Midbrain (tissue), 1 donor: ENCODE results near the gene BLACAT1.

Experiments used
- DNase-seq: peaks from one replicate; lab custom pipeline; 2025; lab: John Stamatoyannopoulos, UW

BLACAT1 gene

DNA sequence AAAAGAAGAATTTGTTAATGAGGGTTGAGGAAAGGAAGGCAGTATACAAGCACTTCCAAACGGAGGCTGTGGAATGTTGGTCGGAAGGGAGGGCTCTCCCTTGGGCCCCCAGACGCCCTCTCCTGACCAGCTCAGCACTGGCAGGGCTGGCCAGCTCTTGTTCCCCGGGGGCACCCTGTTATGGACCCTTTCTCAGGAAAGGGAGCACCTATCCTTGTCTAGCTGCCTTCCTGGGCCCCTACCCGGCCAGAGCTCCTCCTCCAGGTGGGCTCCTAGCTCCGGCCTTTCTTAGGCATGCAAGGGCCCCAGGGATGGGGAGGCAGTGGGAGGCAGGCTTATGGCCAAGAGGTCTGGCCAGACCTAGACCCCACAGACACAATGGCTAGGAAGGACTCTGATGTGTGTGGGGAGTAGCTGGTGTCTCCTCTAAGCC, 926 bp downstream of the BLACAT1 start:
- no peak for DNase-seq

DNA sequence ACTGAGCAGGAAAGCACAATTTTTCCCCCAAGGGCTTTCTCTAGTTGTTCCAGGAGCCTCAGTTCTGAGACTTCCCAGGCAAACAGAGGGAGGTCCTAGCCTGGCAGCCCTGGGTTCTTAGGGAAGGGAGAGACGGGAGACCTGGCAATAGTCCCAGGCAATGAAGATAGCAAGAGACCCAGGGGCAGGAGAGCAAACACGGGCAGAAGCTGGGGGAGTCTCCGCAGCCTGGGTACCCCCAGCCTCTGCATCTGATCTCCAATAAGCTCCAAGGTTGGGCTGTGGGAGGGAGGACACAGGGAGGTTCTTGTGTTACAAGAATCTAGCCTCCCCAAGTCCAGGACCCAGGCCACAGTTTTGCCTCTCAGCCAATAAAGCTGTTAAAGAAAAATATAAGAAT, 2.4 kb downstream of the BLACAT1 start:
- no peak for DNase-seq

DNA sequence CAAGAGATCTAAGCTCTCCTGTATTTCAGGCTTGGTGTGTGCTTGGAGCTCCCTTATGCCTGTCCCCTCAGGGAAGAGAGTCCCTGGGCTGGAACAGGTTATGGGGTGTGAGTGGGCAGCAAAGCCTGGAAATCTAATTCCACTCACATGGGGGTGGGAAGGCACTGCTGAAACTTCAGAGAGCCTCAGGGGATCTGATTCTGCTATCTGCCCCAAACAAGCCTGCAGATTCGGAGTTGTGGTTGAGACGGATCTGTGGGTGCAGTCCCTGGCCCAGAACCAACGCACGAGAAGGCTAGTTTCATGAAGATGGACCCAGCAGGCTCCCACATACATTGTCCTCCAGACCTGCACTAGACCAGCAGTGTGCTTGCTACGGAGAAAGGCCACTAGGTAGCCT, 2.9 kb downstream of the BLACAT1 start:
- no peak for DNase-seq

DNA sequence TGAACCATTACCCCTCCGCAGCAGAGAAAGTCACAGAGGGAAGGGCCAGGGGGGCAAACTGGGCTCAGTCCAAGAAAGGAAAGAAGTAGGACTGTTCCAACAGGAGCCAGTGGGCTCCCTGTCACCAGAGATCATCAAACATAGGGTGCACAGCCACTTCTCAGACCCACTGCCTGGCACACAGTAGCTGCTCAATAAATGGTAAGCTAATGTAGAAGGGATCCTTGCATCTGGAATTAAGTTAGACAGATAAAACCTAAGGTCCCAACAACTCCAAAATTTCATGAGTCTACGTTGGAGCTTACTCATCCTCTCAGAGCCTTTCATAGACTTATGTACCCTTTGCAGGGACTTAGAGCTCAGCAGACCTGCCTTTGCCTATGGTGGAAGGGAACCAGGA, 3.5 kb downstream of the BLACAT1 start:
- no peak for DNase-seq

DNA sequence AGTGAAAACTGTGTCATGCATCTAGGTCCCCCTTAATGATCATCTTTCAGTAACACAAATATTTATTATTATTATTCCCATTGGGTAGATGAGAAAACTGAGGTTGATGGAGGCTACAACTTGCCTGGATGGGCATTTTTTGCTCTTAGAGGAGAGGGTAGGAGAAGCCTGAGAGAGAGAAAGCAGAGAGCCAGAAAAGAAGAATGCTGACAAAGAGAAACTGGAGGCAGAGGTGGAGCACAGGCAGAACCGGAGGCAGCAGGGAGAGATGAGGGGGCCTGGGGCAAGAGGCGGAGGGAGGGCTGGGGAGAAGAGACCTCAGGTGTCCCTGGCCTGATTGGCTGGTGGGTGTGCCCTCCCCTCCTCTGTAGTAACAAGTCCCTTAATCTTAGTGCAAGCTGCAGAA, 4.1 kb downstream of the BLACAT1 start:
- DNase-seq = no peak

DNA sequence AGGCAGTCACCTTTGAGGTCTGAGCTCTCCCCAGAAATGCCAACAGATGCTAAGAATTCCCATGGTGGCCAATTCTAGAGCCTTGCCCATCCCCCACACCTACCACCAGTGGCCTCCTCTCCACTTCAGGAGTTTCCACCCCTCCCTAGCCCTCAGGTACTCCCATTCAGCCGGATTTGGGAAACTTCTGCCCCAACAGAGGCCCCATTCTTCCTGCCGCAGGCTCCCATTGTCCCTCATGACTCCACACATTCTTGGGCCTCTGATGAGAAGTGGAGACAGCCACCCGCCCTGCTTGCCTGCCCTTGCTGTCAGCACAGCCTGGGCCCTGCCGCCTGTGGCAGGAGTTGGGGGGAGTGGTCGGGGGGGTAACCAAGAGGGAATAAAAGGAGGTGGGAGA, 4.6 kb downstream of the BLACAT1 start:
- no peak for DNase-seq

DNA sequence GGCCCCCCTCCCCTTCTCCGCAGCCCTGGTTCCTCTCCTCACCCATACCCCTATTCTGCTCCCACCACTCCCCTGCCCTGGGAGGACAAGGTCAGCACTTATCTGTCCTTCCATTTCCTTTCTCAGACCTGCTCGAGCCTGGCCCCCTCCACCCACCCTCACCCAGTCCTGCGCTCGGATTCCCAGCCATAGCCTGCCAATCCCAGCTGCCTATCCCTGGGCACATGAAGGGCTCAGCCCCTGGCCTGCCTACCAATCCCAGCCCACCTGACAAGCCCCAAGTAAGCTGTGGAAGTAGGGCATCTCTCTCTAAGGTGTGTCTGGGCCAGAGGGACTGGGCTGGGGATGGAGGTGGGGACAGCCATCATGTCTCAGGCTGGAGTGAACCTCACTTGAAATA, 5.4 kb downstream of the BLACAT1 start:
- DNase-seq = no peak

DNA sequence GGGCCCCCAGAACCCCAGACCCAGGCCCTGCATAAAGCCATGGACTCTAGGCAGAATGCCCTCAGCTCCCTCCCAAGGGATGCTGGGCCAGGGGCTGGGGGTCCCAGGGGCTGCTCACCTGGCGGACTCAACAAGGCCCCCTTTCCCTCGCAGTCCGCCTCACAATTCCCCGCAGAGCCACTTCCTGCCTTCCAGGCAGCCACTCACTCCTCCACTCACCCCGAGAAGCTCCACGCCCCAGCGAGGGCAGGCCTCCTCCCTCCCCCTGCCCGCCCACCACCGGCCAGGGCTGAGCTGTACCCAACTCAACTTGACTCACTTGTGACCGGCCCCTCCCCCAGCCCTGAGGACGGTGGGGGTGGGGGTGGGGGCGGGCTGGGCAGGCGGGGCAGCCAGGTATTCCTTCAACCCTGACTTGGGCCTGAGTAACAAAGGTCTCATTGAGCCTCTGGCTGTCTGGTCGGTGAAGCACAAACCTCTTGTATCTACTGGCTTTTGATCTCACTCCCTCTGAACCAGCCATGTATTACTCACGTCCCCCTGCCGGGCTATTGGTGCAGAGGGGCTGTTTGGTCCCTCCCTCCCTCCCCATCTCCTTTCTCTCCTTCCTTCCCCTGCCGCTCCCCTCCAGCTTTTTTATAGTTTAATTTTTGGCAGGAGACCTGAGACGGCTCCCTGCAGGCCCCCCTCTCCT, 5.9 kb downstream of the BLACAT1 start:
- DNase-seq = no peak

DNA sequence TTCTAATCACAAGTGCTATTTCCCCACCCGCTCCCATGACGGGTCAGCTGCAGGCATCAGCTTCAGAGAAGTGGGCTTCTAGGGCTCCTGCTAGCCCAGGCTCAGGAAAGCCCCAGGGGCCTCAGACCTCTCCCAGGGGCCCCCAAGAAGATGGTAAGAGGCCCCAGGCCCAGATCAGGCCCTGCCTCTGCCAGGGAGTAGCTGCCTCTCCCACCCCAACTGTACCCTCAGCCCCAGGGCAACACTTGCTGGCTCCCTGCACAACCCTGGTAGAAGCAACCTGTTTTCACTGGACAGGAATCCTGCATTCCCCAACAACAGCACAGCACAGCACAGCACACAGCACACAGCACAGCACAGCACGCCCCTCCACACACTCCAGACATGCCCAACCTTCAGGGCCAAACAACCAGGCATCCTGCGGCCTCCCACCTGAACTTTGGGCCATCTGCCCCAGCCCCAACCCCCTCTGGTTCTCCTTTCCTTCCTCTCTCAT, 6.5 kb downstream of the BLACAT1 start:
- no peak for DNase-seq

DNA sequence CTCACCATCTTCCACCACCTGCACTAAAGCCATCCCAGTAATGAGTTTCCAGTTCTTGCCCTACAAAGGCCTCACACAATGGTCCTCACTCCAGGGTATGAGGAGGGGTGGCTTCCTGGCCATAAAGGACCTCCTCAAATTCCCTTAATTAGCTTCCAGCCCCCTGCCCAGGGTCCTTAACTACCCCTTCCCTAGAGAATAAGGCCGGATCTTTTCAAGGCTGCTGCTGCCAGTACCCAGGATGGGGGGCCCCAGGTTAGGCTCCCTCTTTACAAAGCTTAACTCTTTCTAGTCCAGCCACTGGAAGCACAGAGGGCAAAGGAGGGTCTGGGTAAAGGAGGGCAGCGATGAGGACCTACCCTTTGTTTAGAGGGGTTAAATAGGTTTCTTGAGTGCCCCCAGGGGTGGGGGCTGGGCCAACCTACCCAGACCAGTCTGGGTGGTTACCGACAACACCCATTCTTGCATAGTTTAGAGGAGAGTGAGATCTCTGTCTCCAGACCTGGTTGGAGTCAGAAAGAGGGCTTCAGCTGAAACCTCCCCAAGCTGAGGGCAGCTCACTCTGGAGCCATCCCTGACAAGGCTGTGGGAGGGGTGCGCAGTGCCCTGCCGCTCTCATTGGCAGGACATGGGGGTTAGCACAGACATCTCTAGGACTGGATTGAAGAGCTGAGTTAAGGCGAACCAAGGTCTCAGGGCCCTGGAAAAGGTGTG, 7.1 kb downstream of the BLACAT1 start:
- DNase-seq = no peak

DNA sequence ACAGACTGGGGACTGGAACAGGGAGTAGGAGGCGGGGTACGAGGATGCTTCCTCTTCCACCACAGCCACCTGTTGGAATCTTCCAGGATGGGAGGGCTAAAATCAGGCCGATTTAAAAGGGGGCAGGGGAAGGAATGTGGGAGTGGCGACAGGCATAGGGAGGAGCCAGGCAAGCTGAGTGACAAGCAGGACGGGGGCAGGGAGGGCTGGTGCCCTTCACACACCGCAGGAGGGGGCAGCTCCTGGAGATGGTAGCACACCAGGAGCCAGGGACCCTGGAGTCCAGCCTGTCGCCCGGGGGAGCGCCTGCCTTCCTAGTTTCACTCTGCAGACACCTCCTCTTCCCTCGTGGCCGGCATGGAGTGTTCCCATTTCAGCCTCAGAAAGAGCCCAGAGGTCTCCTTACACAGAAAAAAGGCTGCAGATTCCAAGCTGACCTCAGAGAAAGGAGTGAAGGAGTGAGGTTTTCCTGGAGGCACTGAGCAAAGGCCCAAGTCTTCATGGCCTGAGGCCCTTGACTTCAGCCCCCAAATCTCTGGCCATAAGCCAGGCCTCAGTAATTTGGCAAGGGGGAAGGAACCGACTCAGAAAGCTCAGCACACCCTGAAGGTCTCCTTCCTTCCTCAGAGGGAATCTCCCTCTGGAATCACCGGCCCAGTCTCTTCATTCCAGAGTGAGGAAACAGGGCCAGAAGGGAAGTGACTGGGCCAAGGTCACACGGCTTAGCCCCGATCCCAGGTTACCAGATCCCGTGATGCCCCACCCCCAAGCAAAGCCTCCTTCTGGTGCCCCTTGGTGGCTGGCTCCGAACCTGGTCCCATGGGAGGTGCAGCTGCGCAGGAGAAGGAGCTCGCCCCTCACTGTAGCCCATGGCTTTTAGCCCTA, 8.1 kb downstream of the BLACAT1 start:
- DNase-seq = no peak

DNA sequence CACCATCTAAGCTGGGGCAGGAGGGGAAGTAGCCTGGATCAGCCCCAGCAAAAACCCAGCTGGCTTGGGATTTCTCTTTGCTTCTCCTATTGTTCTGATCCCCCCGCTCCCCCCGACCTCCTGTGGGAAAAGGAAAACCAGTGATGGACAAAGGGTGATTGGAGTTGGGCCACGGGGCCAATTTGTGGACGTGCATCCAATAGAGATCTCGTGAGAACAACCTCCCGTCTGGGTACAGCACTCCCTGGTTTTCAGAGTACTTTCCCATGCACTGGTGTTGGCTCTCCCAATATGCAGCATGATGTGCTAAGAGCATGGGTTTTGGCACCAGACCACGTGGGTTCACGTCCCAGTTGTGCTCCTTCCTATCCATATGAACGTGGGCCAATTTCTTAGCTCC, 9.0 kb downstream of the BLACAT1 start:
- no peak for DNase-seq

DNA sequence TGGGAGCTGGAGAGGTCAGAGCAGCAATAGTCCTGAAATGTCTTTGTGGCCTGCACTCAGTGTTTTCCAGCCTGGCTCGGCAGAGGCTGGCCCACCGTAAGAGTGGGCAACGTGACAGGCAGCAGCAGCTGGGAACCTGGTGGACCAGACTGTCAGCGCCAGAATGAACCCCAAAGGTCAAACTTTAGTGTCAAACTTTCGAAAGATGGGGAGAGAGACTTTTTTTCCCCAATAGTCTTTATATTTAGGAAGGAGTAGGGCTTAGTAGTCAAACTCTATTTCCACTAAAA, 10.3 kb downstream of the BLACAT1 start:
- no peak for DNase-seq

DNA sequence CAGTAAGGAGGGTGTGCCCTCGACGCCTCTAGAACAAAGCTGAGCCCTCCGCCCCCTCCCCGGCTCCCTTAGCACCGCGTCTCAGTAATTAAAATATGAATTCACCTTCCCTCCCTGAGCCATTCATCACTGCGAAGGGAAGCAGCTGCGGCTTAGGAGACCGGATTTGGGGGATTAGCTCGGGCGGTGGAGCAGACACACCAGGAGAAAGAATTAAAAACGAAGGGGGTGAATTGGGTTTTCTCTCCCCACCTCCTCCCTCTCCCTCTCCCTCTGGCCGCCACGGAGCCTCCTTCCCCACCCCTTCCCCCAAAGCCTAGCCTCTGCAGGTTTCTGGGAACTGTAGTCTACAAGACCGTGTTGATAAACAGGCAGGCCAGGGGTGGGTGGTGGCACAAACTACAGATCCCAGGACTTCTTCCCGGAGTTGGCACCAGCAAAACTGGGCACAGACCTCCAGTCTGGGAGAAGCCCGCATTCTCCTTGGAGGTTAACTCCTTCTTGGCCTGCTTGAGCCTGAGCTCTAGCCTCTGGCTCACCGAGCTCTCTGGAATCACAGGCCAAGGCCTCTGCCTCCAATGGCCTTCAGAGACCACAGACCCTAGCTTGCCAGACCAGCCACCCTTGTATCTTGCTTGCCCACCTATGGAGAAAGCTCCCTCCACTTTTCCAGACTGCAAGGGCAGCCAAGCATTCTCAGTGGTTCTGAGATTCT, 10.8 kb downstream of the BLACAT1 start:
- DNase-seq = peak; percentile 79

DNA sequence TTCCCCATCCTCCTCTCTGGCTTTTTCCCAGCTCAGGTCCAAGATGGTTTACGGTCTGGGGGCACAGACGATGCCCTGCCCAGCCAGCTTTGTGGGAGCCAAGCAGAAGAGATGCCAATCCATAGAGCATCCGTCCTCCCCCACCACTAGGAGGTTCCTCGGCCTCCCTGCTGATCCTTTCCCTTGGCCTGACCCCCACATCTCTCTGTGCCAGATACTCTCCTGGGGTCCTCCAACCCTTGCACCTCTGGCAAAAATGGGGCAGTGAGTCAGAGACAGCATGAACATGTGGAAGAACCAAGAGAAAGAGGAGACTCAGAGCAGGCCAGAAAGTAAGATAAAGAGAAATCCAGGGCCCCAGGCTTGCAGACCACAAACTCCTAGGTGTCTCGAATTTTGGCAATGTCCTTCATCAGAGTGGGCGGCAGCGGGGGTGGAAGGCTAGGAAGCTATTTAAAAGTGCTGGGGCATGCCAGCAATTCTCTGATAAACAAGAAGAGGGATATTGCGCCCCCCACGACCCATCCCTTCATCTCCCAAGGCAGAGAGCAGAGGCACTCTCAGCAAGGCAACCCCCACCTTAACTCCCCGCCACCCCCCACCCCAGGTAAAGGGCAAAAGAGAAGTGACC, 11.4 kb downstream of the BLACAT1 start:
- DNase-seq = no peak

DNA sequence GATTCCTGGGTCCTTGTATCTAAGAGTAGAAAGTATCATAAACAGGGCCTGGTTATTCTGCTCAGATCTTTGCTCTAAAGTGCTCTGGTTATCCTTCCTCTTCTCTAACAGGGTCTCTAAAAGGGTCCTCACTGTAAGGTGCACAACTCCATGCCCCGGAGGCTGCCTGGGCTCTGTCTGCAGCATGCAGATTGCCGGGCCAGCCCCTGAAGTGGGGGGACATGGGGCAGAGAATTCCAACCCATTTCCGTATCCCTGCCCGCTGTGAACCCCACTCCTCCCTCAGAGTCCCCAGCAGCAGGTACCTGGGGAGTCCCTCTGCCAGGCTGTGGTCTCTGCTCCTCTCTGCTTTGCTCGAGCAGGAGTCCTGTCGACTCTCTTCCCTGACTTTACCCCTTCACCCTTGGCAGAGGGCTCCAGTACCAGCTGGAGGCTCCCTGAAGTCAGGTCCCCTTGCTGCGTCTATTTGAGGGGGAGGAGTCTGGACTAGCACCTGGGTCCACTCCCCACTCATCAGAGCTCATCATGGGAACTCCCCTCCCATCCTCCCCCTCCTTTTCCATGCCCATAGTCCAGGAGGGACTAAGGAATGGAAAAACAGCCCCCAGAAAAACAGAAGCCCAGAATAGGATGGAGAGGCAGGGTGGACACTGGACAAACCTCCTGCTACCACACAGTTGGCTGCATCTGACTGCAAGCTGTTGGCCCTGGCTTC, 12.1 kb downstream of the BLACAT1 start:
- DNase-seq = no peak

DNA sequence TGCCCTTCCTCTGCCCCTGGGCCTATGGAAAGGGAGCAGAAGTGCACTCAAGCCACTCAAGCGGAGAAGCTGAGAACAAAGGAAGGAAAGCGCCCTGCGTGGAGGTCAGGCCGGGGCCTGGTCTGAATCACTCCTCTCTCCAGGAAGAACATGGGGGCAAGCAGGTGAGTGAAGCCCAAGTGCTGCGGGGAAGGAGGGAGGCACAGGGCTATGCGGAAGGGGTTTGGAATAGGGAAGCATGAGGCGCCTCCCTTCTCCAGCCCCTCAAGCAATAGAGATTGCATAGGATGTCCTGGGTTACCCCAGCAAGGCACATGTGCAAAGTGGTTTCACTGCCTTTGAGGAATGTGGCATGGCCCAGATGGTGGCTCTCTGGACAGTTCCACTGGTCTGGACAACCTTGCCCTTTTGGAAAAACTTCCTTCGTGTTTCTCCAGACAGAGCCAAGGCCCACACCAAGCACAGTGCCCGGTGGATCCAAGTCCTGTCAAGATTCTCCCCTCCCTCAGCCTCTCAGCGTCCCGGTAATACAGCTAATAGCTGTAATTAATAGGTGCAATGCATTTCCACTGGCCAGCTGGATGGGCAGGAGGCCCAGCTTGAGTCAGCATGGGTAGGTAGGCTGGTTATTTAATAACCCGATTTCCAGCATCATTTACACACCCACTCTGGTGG, 13.7 kb downstream of the BLACAT1 start:
- no peak for DNase-seq

DNA sequence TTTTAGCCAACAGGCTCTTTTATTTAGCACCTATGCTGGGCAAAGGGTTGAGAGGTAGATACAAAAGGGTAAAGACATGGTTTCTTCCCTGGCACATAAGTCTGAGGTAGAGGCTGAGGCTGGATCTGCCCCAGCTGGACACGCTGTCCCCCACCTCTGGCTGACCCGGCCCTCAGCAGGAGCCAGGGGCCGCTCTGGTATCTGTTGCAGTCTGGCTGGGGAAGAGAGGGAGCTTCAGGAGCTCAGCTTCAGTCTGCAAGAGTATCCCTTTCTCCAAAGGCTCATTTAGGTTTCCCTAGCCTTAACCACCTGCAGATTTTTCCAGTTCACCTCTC, 14.2 kb downstream of the BLACAT1 start:
- no peak for DNase-seq

DNA sequence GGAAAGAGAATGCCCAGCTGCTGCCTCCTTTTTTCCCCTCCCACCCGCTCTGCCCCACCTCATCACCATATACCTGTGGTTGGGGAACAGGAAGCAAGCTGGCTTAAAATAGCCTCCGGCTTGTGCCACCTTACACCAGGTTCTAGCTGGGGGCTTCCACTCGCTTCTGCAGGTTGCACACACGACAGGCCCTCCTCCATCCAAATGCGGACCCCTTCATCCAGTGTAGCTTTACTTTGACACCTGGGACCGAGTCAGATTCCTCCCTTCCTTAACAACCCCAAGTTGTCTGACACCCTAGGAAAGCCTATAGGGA, 14.6 kb downstream of the BLACAT1 start:
- no peak for DNase-seq

DNA sequence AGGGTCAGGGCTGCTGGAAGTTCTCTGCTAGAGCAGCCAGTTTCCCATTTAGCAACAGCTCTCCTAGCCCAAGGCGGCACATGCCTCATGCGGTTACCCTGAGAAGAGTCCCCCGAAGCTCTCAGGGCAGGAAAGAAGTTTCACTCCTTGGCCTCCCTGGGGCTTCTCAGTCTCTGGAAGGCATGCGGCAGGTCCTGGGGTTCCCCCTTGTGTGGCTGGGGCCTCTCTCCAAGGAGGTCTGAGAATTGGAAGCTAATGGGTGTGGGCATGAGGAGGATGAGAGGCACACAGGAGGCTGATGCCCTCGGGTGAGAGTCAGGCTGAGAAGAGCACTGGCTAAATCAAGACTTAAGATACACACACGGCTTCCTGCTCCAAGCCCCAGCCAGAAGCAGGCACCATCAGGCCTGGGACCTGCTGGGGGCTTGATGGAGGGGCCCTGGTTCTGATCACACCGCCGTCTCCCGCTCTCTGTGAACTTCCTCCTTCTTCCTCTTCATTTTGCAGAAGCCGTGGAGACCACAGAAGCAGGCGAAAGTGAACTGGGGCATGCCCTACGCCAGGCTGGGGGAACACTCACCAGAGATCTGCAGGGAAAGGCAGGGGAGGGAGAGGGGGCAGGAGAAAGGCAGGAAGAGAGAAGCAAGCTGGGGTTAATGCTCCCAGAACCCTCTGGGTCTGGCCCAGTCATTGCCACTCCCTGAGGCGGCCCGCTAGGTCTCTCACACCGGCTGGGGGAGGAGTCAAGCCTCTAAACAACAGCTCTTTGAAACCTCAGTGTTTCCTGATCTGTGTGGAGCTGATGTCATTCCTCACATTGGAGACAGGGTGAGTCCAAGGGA, 15.1 kb downstream of the BLACAT1 start:
- DNase-seq = peak; percentile 32
